Mesothelial cell of epicardium (in vitro differentiated cells): ENCODE measurements around the gene GSPT1. TPM values are rescaled to one million over a fixed set of nuclear protein-coding genes. Genes with fewer than 3 reads are reported as not detected.

ENCODE experiments used
- DNase-seq, 2 experiments: peaks; one replicate each; pipeline ENCODE4 v3.0.0; 2021; ENCODE audit warnings: low spot score in 2 of 2; ENCODE audit not compliant: unreplicated experiment in 2 of 2
- H3K27ac Mint-ChIP-seq: 2 replicates; pipeline ENCODE4 v1.8.0; 2021; ENCODE audit warnings: mixed read lengths
- H3K27me3 Mint-ChIP-seq: 2 replicates; pipeline ENCODE4 v1.8.0; 2021; ENCODE audit warnings: low read depth, mixed read lengths
- H3K36me3 Mint-ChIP-seq: 2 replicates; pipeline ENCODE4 v1.8.0; 2021; ENCODE audit warnings: mixed read lengths
- H3K4me1 Mint-ChIP-seq: 2 replicates; pipeline ENCODE4 v1.8.0; 2021; ENCODE audit warnings: mixed read lengths
- H3K4me3 Mint-ChIP-seq: 2 replicates; pipeline ENCODE4 v1.8.0; 2021; ENCODE audit warnings: mild to moderate bottlenecking, moderate library complexity, mixed read lengths
- H3K9me3 Mint-ChIP-seq: 2 replicates; pipeline ENCODE4 v1.8.0; 2021; ENCODE audit warnings: mixed read lengths
- total RNA-seq: library from RNA; stranded (reverse); gene quantifications from 3 replicates; pipeline ENCODE4 v1.2.1, GENCODE V29; 2021
- TF ChIP-seq, protein P1 (sequence below): fragments of 200-600 bp; sonication (generic); IDR thresholded peaks from one replicate; pipeline ENCODE4 v1.5.0; 2021; ENCODE audit warnings: antibody characterized with exemption; ENCODE audit not compliant: unreplicated experiment

The GSPT1 gene
- total RNA-seq, 1 donor from 2014 or later = 84.6 TPM

DNA sequence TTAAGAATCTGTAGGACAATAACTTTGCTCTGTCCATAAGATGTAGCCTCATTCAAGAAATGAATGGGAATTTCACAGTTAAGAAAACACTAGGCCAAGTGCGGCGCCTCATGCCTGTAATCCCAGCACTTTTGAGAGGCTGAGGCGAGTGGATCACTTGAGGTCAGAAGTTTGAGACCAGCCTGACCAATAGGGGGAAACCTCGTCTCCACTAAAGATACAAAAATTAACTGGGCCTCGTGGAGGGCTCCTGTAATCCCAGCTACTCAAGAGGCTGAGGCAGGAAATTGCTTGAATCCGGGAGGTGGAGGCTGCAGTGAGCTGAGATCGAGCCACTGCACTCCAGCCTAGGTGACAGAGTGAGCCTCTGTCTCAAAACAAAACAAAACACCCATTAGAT is 44.6 kb downstream of the GSPT1 start:
- no peak for DNase-seq
- H3K4me3 Mint-ChIP-seq = no peak overlapping the region
- H3K27ac Mint-ChIP-seq = peak overlapping the region; percentile 83
- TF ChIP-seq, protein P1, sequence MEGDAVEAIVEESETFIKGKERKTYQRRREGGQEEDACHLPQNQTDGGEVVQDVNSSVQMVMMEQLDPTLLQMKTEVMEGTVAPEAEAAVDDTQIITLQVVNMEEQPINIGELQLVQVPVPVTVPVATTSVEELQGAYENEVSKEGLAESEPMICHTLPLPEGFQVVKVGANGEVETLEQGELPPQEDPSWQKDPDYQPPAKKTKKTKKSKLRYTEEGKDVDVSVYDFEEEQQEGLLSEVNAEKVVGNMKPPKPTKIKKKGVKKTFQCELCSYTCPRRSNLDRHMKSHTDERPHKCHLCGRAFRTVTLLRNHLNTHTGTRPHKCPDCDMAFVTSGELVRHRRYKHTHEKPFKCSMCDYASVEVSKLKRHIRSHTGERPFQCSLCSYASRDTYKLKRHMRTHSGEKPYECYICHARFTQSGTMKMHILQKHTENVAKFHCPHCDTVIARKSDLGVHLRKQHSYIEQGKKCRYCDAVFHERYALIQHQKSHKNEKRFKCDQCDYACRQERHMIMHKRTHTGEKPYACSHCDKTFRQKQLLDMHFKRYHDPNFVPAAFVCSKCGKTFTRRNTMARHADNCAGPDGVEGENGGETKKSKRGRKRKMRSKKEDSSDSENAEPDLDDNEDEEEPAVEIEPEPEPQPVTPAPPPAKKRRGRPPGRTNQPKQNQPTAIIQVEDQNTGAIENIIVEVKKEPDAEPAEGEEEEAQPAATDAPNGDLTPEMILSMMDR = no peak
- no peaks in the 10 kb centered on the region for H3K27me3 Mint-ChIP-seq
- peaks cover 6% of the 10 kb centered on the region for H3K4me1 Mint-ChIP-seq
- H3K9me3 Mint-ChIP-seq = no peaks in the 10 kb centered on the region
- peaks cover 13% of the 10 kb centered on the region for H3K36me3 Mint-ChIP-seq

DNA sequence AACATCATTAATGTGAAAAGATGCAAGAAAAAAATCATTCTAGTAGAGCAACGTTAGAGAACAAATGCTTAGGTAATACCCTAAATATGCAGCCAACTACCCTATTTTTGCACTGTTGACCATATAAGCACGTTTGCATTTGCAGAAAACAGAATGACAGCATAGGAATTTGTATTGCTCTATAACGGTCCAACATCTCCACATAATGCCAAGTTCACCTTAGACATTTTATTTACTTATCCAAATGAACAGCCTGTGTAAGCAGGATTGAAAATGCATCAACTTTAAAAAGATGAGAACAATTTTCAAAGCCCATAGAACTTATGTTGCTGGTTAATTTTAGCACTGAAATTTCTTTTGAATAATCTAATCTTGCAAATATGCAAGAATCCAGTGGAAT is 45.4 kb downstream of the GSPT1 start:
- H3K27ac Mint-ChIP-seq = no peak overlapping the region
- no peak overlapping the region for H3K4me3 Mint-ChIP-seq
- no peak for DNase-seq
- H3K9me3 Mint-ChIP-seq = no peaks in the 10 kb centered on the region
- peaks cover 10% of the 10 kb centered on the region for H3K36me3 Mint-ChIP-seq
- H3K27me3 Mint-ChIP-seq = no peaks in the 10 kb centered on the region
- TF ChIP-seq, protein P1 = no peak
- peaks cover 6% of the 10 kb centered on the region for H3K4me1 Mint-ChIP-seq

DNA sequence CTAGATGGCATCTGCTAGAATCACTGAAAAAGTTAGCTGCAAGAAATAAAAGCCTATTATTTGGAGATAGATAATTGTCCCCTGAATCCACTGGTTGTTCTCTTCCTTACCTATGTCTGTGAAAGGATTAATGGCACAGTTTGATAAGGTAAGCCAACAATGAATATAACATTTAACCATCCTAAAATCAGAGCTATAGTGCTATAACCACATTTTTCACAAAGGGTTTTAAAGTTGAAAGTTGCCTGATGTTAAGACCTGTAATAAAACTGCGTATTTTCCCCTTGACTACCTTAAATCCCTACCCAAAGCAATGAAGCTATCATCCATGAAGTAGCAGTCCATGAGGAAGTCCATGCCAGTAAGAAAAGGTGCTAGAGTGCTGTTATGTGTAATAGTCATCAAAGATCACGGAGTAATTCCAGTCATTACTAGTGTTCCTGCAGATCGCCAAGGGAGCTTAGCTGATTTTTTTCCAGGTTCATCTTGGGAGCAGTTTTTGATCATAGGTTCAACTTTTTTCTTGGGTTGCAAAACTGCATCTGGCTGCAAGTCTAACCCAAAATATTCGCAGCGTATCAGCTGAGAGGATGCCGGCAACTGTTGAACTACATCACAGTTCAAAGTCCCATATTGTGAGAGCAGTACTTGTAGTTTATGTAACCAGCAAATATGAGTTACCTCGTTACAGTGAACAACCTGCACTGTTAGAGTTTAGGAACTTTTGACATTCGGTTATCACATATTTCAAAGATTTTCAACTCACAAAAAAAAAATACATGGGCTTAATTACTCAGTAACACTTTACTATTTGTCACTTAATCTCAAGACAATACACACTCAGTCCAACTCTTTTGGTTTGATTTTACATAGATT is 46.2 kb downstream of the GSPT1 start:
- Mint-ChIP-seq H3K4me1 (peaks cover 6% of the 10 kb centered on the region), H3K36me3 (peaks cover 4% of the 10 kb centered on the region), H3K27me3 (no peaks in the 10 kb centered on the region), H3K4me3 (no peak overlapping the region), H3K27ac (no peak overlapping the region), H3K9me3 (no peaks in the 10 kb centered on the region)
- no peak for DNase-seq
- TF ChIP-seq, protein P1 = no peak

DNA sequence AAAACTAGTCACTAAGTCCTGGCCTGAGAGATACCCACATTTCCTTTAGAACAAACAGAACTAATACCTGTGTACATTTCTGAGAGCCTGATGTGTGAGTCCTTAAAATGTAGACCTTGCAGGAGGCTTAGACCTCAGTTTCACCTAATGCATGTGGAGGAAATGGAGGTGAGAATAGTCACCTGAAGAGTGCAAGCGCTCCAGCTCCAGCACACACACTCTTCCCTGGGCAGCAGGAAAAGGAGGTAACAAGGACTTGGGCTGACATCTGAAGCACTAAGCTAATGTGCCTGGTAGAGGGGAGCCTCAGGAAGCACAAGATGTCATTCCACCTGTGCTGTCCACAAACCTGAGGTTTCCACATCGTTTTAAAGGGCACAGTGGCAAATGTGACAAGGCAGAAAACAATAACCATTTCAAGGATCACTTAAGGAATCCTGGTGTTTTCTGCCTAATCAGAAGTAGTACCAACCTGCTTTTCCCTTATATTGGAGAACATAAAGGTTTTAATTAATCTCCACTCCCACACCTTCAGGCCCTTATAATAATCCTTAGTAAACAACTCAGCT is 47.3 kb downstream of the GSPT1 start:
- H3K27ac Mint-ChIP-seq = no peak overlapping the region
- H3K36me3 Mint-ChIP-seq = peaks cover 4% of the 10 kb centered on the region
- peaks cover 6% of the 10 kb centered on the region for H3K4me1 Mint-ChIP-seq
- no peaks in the 10 kb centered on the region for H3K9me3 Mint-ChIP-seq
- TF ChIP-seq, protein P1 = no peak
- H3K27me3 Mint-ChIP-seq = no peaks in the 10 kb centered on the region
- no peak overlapping the region for H3K4me3 Mint-ChIP-seq
- no peak for DNase-seq

DNA sequence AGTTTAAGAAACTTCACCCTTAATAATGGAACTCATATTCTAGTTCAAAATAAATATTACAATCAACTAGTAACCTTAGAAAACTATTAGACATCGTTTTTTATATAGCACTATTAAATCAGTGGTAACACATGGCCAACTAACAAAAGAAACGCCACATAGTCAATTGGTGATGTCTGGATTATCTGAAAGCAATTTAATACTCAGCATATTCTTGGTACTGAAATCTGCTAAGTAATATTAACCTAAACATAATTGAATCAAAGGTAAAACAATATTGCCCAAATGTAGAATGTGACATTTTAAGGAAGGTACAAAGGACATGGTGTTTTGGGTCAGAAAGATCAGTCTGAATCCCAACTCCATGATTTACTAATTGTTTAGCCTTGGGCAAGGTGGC is 53.3 kb downstream of the GSPT1 start:
- Mint-ChIP-seq H3K36me3 (peaks cover 4% of the 10 kb centered on the region), H3K4me3 (no peak overlapping the region), H3K27ac (no peak overlapping the region), H3K4me1 (no peaks in the 10 kb centered on the region), H3K9me3 (no peaks in the 10 kb centered on the region), H3K27me3 (no peaks in the 10 kb centered on the region)
- TF ChIP-seq, protein P1 = no peak
- DNase-seq = no peak
